HEK293T (cell line): Measurements from ENCODE around the gene CPAMD8.

Experiments
- ARNT ChIP-seq: fragments of 450-650 bp; IDR thresholded peaks from 2 replicates; pipeline ENCODE4 v1.6.1; 2017; ENCODE audit warnings: mild to moderate bottlenecking
- BHLHE40 ChIP-seq: fragments of 450-650 bp; IDR thresholded peaks from 2 replicates; pipeline ENCODE4 v1.6.1; 2016; ENCODE audit warnings: mild to moderate bottlenecking, moderate library complexity, borderline replicate concordance
- CTBP1 ChIP-seq: fragments of 450-650 bp; IDR thresholded peaks from 2 replicates; pipeline ENCODE4 v1.6.1; 2016; ENCODE audit warnings: borderline replicate concordance
- ELF4 ChIP-seq: fragments of 450-650 bp; IDR thresholded peaks from 2 replicates; pipeline ENCODE4 v1.6.1; 2017; ENCODE audit warnings: antibody characterized with exemption
- FOXA1 ChIP-seq: fragments of 450-650 bp; IDR thresholded peaks from 2 replicates; pipeline ENCODE4 v1.6.1; 2016; ENCODE audit warnings: mild to moderate bottlenecking
- FOXK2 ChIP-seq: fragments of 450-650 bp; IDR thresholded peaks from 2 replicates; pipeline ENCODE4 v1.6.1; 2016; ENCODE audit warnings: mild to moderate bottlenecking
- FOXM1 ChIP-seq: fragments of 450-650 bp; IDR thresholded peaks from 2 replicates; pipeline ENCODE4 v1.6.1; 2017; ENCODE audit warnings: mild to moderate bottlenecking, borderline replicate concordance
- HDGF ChIP-seq: fragments of 450-650 bp; IDR thresholded peaks from 2 replicates; pipeline ENCODE4 v1.6.1; 2017; ENCODE audit warnings: antibody characterized with exemption, borderline replicate concordance
- NFRKB ChIP-seq: fragments of 450-650 bp; IDR thresholded peaks from 2 replicates; pipeline ENCODE4 v1.6.1; 2016; ENCODE audit warnings: mild to moderate bottlenecking, moderate library complexity
- PKNOX1 ChIP-seq: fragments of 450-650 bp; IDR thresholded peaks from 2 replicates; pipeline ENCODE4 v1.6.1; 2016
- SP1 ChIP-seq: fragments of 450-650 bp; IDR thresholded peaks from 2 replicates; pipeline ENCODE4 v1.6.1; 2017
- SUZ12 ChIP-seq: fragments of 450-650 bp; IDR thresholded peaks from 2 replicates; pipeline ENCODE4 v1.6.1; 2016; ENCODE audit warnings: mild to moderate bottlenecking
- TARDBP ChIP-seq: fragments of 450-650 bp; IDR thresholded peaks from 2 replicates; pipeline ENCODE4 v1.6.1; 2016
- ZNF384 ChIP-seq: fragments of 450-650 bp; IDR thresholded peaks from 2 replicates; pipeline ENCODE4 v1.6.1; 2016

GRCh38 chr19:16922592-16922934, 104.0 kb downstream of the CPAMD8 start:
- no peak for TF ChIP-seq ELF4
- TF ChIP-seq BHLHE40, result no peak
- TF ChIP-seq TARDBP, result no peak
- TF ChIP-seq ZNF384, result no peak
- TF ChIP-seq NFRKB, result no peak
- no peak for TF ChIP-seq FOXA1
- TF ChIP-seq HDGF, result no peak
- TF ChIP-seq SUZ12, result no peak
- no peak for TF ChIP-seq SP1
- no peak for TF ChIP-seq CTBP1
- TF ChIP-seq ARNT, result no peak
- TF ChIP-seq FOXK2, result no peak
- TF ChIP-seq PKNOX1, result no peak
- TF ChIP-seq FOXM1, result no peak
